HFFc6 (cell line): ENCODE results near the gene NTMT1. TPM values are rescaled to one million over a fixed set of nuclear protein-coding genes. Genes with fewer than 3 reads are reported as not detected.
A peak's percentile ranks its signal among the peaks of the same experiment; 100 is the strongest.

ENCODE experiments used
- DNase-seq: peaks from one replicate; pipeline ENCODE4 v3.0.0-alpha.2; 2018
- H3K27ac Mint-ChIP-seq: 2 replicates; pipeline ENCODE4 v1.8.0; 2020; ENCODE audit warnings: mild to moderate bottlenecking, mixed read lengths
- H3K27me3 Mint-ChIP-seq: 2 replicates; pipeline ENCODE4 v1.8.0; 2021; ENCODE audit warnings: mild to moderate bottlenecking, moderate library complexity, mixed read lengths; ENCODE audit not compliant: insufficient read depth
- H3K36me3 Mint-ChIP-seq: 2 replicates; pipeline ENCODE4 v1.8.0; 2021; ENCODE audit warnings: low read depth, mixed read lengths
- H3K4me1 Mint-ChIP-seq: 2 replicates; pipeline ENCODE4 v1.8.0; 2020; ENCODE audit warnings: low read depth, mixed read lengths
- H3K4me3 Mint-ChIP-seq: 2 replicates; pipeline ENCODE4 v1.8.0; 2020; ENCODE audit warnings: mild to moderate bottlenecking, moderate library complexity, mixed read lengths
- H3K9me3 Mint-ChIP-seq: 2 replicates; pipeline ENCODE4 v1.8.0; 2020; ENCODE audit warnings: mild to moderate bottlenecking, mixed read lengths
- total RNA-seq, 6 experiments: library from RNA; stranded (reverse); fragmentation: NEBNext Ultra II Directional; extraction: Animal tissue kit (Norgen Biotek cat#: 25700); gene quantifications; 2 replicates in 1 of 6; 3 replicates in 5 of 6; pipeline ENCODE4 v1.2.3, GENCODE V29; 2021
- TF ChIP-seq, protein P1 (sequence below): fragments of 200-600 bp; sonication (generic); IDR thresholded peaks from 2 replicates; pipeline ENCODE4 v1.5.0; 2021; ENCODE audit warnings: antibody characterized with exemption, mild to moderate bottlenecking

NTMT1 gene
- total RNA-seq, 6 experiments from 2014 or later: 81.6 to 90.0 (median 87.7) TPM

DNA sequence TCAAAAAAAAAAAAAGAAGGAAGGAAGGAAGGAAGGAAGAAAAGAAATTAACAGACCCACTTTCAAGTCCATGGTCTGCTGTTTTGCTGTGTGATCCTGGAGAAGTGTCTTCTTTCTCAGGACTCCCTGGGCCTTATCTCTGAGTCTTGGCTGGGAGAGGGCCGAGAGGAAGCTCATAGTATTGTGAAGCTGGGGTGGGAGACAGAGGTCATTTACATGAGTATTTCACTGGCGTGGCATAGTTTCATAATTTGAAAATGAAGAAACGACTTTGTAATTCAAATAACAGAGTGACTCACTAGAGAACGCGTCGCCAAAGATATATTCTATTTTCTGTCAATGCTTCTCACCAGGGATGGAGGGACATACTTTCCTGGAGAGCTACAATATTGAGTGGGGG lies 2.6 kb upstream of the NTMT1 start:
- H3K4me1 Mint-ChIP-seq: peaks cover 51% of the 10 kb centered on the region
- TF ChIP-seq, protein P1, sequence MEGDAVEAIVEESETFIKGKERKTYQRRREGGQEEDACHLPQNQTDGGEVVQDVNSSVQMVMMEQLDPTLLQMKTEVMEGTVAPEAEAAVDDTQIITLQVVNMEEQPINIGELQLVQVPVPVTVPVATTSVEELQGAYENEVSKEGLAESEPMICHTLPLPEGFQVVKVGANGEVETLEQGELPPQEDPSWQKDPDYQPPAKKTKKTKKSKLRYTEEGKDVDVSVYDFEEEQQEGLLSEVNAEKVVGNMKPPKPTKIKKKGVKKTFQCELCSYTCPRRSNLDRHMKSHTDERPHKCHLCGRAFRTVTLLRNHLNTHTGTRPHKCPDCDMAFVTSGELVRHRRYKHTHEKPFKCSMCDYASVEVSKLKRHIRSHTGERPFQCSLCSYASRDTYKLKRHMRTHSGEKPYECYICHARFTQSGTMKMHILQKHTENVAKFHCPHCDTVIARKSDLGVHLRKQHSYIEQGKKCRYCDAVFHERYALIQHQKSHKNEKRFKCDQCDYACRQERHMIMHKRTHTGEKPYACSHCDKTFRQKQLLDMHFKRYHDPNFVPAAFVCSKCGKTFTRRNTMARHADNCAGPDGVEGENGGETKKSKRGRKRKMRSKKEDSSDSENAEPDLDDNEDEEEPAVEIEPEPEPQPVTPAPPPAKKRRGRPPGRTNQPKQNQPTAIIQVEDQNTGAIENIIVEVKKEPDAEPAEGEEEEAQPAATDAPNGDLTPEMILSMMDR: no peak
- peak overlapping the region; percentile 38; the same call in 1 of the 2 replicates for H3K4me3 Mint-ChIP-seq
- H3K27ac Mint-ChIP-seq: peak overlapping the region; percentile 86
- H3K9me3 Mint-ChIP-seq: no peaks in the 10 kb centered on the region
- H3K27me3 Mint-ChIP-seq: no peaks in the 10 kb centered on the region; the same call in 1 of the 2 replicates
- H3K36me3 Mint-ChIP-seq: peaks cover 5% of the 10 kb centered on the region; the same call in 1 of the 2 replicates
- peak; percentile 45 for DNase-seq

DNA sequence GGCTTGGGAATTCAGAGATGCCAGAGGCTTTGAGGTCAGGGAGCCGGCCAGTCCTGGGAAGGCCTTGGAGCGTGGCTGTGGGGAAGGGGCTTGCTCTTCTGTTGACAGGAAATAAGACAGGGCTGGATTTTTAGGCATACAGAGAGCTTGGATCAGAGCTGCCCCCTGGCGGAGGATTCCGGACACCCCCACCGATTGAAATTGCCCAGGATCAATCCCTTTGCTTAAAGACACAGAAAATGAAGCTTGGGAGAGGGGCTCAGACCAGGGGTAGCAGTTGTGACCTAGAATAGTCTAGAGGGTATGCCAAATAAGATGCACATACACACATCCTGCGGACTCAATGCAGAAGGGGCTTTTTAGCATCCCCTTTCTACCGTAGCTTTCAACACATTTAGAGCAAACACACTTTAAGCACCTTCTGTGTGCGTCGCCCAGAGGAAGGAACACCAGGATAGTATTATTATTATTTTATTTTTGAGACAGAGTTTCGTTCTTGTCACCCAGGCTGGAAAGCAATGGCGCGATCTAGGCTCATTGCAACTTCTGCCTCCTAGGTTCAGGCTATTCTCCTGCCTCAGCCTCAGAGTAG lies 1.7 kb upstream of the NTMT1 start:
- Mint-ChIP-seq H3K4me1 (peaks cover 53% of the 10 kb centered on the region), H3K9me3 (no peaks in the 10 kb centered on the region), H3K27me3 (no peaks in the 10 kb centered on the region; the same call in 1 of the 2 replicates), H3K27ac (peak overlapping the region; percentile 65), H3K4me3 (no peak overlapping the region; the same call in 1 of the 2 replicates), H3K36me3 (peaks cover 5% of the 10 kb centered on the region; the same call in 1 of the 2 replicates)
- DNase-seq: peak; percentile 36
- TF ChIP-seq, protein P1: peak; percentile 88

DNA sequence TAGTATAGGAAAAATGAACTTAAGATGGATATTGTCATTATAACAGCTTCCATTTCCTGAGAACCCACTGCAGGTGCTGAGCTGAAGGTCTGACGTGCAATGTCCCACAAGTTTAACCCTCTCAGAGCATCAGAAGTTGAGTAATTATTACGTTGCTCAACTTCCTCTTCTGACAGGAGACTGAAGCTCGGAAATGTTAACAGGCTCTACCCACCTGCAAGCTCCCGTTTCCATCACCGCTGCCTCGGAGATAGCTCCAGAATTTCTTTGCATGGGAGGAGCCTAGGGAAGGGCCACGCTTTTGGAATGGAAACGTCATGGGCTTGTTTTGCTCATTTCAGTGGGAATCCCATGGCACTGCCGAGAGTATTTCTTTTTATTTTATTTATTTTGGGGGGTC lies 1.0 kb upstream of the NTMT1 start:
- Mint-ChIP-seq H3K27ac (no peak overlapping the region), H3K9me3 (no peaks in the 10 kb centered on the region), H3K36me3 (peaks cover 5% of the 10 kb centered on the region; the same call in 1 of the 2 replicates), H3K27me3 (no peaks in the 10 kb centered on the region; the same call in 1 of the 2 replicates), H3K4me1 (peaks cover 56% of the 10 kb centered on the region), H3K4me3 (no peak overlapping the region)
- TF ChIP-seq, protein P1: no peak
- no peak for DNase-seq

DNA sequence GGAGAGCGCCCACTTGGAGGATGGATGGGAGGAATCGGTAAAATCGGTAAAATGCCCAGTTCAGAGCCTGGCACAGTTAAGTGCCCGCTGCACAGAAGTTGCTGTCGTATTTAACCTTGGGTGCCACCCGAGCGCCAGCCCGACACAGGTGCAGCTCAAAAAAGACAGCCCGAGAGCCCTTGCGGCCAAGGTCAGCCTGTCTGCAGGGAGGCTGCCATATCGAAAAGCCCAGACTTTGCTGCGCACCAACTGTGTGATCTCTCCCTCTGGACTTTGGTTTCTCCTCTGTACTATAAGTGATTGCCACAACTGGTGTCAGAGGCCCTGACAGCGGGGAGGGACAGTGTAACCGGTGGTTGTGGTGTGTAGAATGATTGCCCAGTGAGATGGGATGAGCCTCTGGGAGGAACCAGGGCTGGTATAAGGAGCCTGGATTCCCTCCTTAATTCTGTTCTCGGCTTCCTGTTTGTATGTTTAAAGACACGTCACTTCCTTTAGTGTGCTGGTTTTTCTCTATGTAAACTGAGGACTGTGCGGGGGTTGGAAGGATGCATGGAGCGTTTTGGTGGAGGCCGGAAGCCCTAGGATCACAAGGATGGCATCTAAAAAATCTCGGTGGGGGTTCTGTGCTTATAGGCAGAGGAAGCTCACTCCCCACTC lies 792 bp downstream of the NTMT1 start:
- DNase-seq: peak; percentile 81
- TF ChIP-seq, protein P1: no peak
- Mint-ChIP-seq H3K36me3 (peaks cover 11% of the 10 kb centered on the region), H3K27ac (peak overlapping the region; percentile 96), H3K9me3 (no peaks in the 10 kb centered on the region), H3K4me3 (peak overlapping the region; percentile 88), H3K27me3 (no peaks in the 10 kb centered on the region; the same call in 1 of the 2 replicates), H3K4me1 (peaks cover 67% of the 10 kb centered on the region)

DNA sequence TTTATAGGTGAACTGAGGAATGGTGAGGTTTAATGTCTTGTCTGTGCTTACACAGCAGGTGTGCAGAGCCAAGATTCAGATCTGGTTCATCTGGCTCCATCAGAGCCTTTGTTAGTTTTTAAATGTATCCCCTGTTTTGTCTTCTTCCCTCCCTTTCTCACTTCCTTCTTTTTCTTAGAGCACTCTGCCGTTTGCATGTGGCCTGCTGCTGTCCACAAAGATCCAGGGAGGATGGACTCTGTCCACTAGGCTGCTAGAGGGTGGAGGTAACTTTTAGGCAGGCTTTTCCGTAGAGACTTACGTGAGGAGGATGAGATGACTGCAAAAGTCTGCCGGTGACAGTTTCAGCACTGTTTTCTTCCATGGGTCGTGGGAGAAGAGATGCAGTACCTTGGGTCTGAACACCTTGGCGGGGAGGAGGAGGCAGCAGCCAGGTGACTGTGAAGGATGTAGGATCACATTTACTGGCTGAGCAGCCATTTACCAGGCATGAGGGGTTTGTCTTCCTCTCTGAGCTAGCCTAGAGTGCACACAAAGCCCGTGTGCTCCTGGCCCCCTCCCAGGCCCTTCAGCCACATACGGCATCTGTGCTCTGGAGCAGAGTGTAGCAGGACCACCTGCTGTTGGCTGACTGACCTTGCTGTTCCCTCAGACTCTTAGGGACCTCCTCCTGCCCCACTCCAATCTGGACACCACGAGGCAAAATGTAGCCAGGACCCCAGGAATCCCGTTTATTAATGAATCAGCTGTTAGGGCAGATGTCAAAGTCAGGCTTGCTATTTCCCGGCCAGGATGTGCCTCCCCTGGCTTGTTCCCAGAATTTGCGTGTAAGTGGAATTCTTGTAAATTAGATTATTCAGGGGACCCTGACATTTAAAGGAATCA lies 1.8 kb downstream of the NTMT1 start:
- TF ChIP-seq, protein P1: no peak
- peaks cover 77% of the 10 kb centered on the region for H3K4me1 Mint-ChIP-seq
- peaks cover 17% of the 10 kb centered on the region for H3K36me3 Mint-ChIP-seq
- H3K27ac Mint-ChIP-seq: peak overlapping the region; percentile 96
- H3K4me3 Mint-ChIP-seq: peak overlapping the region; percentile 88
- no peaks in the 10 kb centered on the region; the same call in 1 of the 2 replicates for H3K27me3 Mint-ChIP-seq
- no peak for DNase-seq
- H3K9me3 Mint-ChIP-seq: no peaks in the 10 kb centered on the region
